OCI-LY7 (cell line): Measurements from ENCODE around the gene RPS15.

Source experiments
- EZH2phosphoT487 ChIP-seq: fragments of 200-600 bp; sonication (generic); IDR thresholded peaks from 2 replicates; pipeline ENCODE4 v1.6.1; 2018; ENCODE audit warnings: low read depth, borderline replicate concordance, mild to moderate bottlenecking, mixed run types, antibody characterized with exemption, low read length, moderate library complexity, mixed read lengths
- TF ChIP-seq, protein P1 (sequence below): fragments of 200-600 bp; sonication (generic); conservative IDR thresholded peaks from 2 replicates; pipeline ENCODE4 v1.5.1; 2014; ENCODE audit warnings: mild to moderate bottlenecking, antibody characterized with exemption, low read length, moderate library complexity, mixed read lengths

DNA sequence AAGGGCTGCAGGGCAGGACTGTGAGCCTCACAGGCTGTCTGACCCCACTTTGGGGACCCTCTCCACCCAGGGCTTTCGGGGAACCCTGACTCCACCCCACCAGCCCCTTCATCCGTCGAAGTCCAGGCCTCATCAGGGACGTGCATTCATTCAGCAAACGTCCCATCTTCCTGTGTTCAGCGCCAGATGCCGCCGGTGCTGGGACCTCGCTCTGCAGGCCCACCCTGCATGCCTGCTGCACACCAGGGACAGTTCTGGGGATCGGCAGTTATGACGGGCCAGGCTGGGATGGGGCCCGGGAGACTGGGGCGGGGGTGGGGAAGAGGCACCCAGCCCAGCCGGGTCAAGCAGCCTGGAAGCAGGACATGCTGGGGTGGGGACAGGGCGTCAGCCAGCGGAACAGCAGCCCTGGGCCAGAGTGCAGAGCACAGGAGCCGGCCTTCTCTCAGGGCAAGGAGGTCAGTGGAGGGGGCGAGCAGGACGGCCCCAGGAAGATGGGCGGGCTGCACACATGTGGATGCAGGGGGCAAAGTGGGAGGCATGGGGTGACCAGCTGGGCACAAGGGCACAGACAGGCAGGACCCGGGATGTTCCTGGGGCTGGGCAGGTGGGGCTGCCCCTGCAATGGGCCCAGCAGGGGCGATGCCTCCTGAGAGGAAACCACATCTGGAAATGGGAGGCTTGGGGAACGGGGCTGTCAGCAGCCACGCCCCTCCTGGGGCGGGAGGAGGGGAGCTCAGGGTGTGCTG is 42.0 kb upstream of the RPS15 start:
- no peak for TF ChIP-seq EZH2phosphoT487
- TF ChIP-seq, protein P1, sequence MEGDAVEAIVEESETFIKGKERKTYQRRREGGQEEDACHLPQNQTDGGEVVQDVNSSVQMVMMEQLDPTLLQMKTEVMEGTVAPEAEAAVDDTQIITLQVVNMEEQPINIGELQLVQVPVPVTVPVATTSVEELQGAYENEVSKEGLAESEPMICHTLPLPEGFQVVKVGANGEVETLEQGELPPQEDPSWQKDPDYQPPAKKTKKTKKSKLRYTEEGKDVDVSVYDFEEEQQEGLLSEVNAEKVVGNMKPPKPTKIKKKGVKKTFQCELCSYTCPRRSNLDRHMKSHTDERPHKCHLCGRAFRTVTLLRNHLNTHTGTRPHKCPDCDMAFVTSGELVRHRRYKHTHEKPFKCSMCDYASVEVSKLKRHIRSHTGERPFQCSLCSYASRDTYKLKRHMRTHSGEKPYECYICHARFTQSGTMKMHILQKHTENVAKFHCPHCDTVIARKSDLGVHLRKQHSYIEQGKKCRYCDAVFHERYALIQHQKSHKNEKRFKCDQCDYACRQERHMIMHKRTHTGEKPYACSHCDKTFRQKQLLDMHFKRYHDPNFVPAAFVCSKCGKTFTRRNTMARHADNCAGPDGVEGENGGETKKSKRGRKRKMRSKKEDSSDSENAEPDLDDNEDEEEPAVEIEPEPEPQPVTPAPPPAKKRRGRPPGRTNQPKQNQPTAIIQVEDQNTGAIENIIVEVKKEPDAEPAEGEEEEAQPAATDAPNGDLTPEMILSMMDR, result no peak
